GM03348 (cell line): ENCODE data around the gene NAPA.
A peak's percentile ranks its signal among the peaks of the same experiment; 100 is the strongest.
"Not testable (repeated sequence)": the region's sequence is repeated elsewhere in the genome, so short reads cannot be mapped to it uniquely, and the experiment has no call there.

ENCODE experiments used
- DNase-seq: peaks from one replicate; pipeline ENCODE4 v3.0.0; 2012; ENCODE audit warnings: low spot score

Gene NAPA

DNA sequence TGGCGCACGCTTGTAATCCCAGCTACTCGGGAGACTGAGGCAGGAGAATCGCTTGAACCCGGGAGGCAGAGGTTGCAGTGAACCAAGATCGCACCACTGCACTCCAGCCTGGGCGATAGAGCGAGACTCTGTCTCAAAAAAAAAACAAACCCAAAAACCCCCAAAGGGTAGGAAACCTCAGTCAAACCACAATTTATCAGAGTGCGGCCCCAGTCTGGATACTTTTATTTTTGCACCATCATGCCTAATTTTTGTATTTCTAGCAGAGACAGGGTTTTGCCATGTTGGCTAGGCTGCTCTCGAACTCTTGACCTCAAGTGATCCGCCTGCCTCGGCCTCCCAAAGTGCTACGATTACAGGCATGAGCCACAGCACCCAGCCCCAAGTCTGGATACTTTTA is 28.6 kb downstream of the NAPA start:
- not testable (repeated sequence) for DNase-seq

DNA sequence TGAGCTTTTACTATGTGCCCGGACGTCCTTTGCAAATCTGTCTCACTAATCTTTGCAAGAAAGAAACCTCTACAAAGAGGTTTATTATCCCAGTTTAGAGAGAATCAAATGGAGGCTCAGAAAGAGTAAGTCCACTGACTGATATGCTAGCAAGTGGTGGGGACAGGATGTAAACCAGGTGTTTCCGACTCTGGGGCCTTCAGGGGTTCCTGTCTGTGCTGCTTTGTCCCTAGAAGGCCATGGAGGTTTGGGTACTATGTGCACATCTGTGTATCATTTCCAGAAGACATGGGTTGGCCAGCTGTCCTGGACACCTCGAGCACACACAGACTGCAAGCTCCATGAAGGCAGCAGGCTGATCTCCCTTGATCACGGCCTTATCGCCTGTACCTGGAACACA is 29.7 kb downstream of the NAPA start:
- DNase-seq, result no peak

DNA sequence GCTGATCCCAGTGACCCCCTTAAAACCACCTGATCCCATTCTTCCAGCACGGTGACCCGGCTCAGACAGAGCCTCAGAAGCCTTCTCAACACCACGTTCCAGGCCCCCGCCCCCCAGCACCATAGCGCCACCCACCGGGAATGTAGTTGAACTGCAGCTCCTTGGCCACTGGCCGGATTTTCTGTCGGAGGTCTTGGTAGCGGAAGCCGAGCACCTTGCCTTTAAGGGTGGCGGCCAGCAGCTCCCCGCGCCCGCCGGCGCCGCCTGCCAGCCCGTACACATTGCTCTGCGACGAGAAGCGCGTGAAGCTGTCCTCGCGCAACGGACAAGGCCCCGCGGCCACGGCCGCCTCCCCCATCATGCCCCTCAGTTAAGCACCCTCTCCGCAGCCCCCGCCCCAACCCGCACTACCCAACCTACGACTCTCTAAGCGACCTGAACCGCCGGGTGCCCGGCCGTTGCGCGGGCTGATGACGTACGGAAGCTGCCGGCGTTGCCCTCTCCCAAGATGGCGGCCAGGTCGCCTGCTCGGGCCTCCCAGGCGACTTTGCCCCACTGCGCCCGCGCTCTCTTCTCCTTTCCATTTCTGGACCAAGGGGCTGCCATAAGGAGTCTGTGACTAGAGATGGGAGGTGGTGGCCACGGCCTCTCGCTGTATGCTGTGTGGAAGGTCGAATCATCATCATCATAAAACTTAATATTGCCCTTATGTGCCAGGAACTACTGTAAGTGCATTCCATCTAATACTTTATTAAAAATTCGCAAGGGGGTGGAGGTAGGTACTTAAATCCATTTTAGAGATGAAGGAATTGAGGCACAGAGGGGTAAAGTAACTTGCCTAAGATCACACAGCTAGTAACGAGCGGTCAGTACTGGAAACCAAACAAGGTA is 30.8 kb downstream of the NAPA start, which contains the start of gene KPTN:
Gene KPTN, minus strand, starts transcription at position 420 of the 891 bp plus-strand sequence. Its CDS starts 59 bp downstream, at position 361.
- peak; percentile 97 for DNase-seq

DNA sequence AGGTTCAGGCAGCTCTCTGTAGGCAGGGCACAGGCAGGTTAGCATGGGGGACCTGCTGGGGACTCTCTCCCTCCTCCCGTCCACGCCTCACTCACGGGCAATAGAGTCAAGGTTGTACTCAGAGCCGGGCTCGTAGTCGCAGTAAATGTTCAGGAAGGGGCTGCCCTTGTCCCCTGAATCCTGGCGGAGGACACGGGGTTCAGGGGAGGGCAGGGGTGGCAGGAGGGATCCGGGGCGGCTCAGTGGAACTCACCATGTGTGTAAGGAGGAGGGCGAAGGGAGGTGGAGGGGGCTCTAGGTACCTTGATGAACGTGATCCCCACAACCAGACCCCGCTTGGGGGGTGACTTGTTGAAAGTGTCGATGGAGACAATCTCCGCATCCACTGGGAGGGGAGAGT is 31.7 kb downstream of the NAPA start:
- DNase-seq, result no peak

DNA sequence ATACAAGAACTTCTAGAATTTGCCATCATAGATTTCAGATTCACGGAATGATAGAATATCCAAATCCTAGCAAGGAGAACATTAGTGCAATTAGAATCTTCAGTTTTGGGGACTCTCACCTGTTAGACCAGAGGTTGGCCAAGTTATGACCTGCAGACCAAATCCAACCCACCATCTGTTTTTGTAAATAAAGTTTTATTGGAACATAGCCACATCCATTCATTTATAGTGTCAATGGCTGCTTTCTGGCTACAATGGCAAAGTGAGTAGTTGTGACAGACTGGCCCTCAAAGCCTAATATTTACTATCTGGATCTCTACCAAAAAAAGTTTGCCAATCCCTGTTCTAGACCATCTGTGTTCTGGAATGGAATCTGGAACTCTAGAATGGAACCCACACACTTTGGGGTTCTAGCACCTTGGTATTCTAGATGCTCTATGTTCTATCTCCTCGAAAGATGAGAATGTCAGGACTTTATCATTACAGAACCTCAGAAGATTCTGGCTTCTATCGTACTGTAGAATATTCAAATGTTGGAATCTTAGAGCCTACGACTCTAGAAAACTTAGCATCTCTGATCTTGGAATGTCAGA is 33.3 kb downstream of the NAPA start:
- no peak for DNase-seq

DNA sequence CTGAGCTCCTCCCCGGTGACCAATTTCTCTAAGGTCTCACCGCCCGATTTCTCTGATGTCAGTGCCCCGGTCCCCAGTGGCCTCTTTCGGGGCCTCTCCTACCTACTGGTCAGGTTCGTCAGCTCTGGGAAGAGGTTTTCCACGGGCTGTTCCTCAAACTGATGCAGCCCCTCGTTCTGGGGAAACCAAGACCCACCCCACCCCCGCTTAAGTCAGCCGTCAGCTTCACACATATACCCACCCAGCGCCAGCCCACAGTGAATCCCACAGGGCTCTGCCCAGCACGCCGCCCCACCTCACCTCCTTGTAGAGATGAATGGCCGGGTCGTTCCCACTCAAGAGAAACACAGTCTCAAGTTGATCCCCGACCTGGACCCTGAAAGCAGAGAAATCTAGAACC is 34.2 kb downstream of the NAPA start:
- no peak for DNase-seq

DNA sequence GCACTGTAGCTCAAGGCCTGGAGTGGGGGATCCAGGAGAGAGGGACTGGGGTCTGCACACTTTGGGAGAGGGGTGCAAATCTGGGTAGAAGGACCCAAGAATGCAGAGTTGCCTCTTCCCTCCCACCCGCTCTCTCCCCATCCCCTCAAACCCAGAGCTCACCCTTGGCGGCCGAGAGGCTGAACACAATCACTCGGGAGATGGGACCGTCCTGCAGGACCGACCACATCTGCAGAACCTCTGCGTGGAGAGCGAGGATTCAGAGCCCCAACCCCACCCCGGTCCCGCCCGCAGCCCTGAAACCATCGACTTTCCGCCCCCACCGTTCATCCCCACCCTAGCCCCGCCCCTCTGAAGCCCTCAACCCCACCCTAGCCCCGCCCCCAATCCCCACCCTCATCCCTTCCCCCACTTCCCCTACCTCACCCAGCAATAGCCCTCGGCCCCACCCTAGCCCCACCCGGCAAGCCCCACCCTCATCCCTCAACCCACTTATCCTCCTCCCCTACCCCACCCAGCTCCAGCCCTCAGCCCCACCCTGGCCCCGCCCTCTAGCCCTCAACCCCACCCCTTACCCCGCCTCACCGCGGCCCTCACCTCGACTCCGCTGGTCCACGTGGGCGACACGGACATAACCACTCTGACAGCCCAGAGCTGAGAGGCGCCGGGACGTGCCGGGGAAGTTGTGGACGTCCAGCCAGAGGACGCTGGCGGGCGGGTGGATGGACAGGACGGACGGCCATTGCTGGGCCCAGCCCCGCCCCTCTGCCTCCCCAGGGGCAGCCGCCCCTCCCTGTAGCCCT is 35.0 kb downstream of the NAPA start:
- peak; percentile 58 for DNase-seq

DNA sequence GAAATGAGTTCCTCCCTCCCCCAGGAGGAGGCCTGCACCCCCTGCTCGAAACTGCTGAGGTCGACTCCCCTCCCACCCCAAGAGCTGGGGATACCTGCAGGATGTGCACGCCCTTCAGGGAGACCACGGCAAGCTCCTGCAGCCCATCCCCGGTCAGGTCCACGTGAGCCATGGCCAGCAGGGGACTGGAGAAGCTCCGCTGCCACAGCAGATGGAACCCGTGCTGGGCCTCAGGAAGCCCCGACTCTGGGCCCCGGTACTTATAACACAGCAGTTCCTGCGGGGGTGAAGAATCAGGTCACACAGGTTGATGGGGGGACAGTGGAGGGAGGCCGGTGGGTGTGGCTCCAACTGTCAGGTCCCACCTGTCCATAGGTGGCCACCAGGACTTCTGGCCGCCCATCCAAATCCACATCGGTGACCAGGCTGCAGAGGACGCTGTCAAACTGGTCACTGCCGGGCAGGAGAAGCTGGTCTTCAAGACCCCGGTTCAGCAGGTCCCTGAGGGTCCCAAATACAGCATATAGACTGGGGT is 38.4 kb downstream of the NAPA start:
- DNase-seq, result no peak

DNA sequence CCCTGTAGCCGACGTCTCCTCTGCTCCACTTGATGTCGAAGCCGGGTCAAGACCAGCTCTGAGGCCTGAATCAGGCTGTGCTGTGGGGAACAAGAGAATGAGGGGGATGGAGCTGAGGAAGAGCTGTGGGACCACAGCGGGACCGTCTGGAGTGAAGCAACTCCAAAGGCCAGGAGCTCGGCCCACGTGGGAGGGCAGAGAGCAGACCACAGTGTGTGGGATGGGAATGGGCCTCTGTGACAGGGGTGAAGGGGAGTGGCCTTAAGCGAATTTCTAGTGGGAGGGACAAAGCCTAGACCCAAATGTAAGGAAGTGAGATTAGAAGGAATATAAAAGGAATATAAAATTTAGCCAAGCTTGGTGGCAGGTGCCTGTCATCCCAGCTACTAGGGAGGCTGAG is 39.4 kb downstream of the NAPA start:
- DNase-seq, result no peak

DNA sequence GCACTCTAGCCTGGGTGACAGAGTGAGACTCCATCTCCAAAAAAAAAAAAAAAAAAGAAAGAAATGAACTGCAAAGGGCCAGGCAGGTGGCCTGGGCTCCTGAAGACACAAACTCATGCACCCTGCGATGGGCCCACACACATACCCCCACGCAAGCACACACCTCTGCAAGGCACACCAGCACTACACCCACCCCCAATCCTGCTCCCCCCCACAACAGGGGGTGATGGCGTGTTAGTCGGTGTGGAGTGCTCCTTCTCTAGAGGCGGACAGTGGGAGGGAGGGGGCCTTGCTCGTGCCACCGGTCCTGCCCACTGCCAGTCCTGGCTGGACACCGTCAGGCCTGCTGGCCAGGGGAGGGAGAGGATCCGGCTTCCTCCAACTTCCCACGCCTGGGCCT is 41.5 kb downstream of the NAPA start:
- DNase-seq, result no peak

DNA sequence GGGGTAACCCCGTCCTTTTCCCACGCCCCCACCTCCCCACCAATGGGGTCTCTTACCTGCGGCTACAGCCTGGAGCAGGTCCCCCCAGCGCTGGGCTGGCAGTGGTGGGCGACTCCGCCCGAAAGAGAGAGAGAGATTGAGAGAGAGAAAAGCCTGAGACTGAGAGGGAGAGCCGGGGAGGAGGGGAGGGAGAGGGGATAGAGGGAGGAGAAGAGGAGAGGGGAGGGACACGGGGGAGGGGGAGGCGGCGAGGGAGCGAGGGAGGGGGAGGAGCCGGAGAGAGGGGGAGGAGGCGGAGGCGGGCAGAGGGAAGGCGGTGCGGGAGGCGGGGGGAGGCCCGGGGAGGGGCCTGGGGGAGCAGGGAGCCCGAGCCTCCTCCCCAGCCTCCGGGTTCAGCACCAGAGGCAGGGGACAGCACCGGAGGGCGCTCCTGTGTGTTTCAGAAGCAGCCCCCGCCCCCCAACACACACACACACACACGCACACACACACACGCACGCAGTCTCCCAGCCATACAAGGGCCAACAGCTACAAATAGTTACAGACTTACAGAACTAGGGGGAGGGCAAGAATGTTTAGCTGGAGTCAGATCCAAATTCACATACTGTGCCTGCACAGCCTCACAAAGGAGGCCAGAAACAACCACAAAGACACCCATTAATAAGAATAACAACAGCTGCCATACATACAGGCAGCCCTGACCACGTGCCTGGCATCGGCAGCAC is 43.0 kb downstream of the NAPA start, which contains the start of gene SLC8A2:
Gene SLC8A2, minus strand, starts transcription at position 161 of the 725 bp plus-strand sequence. CDS start 5,490 bp downstream, outside the sequence.
- DNase-seq, result peak; percentile 82

DNA sequence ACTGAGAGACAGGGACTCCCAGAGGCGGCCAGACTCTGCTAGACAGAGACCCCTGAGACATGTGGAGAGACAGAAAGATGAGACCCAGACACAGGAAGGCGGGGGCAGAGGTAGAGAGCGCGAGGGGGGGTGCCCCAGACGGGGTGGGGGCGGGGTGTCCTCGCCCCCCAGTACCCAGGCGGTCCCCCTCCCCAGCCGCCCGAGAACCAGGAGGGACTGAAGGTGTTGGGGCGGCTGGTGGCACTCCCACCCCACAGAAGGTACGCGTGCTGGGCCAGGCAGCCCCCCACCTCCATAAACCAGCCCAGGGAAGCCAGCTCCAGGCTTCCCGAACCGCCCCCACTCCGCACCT is 43.5 kb downstream of the NAPA start:
- no peak for DNase-seq

DNA sequence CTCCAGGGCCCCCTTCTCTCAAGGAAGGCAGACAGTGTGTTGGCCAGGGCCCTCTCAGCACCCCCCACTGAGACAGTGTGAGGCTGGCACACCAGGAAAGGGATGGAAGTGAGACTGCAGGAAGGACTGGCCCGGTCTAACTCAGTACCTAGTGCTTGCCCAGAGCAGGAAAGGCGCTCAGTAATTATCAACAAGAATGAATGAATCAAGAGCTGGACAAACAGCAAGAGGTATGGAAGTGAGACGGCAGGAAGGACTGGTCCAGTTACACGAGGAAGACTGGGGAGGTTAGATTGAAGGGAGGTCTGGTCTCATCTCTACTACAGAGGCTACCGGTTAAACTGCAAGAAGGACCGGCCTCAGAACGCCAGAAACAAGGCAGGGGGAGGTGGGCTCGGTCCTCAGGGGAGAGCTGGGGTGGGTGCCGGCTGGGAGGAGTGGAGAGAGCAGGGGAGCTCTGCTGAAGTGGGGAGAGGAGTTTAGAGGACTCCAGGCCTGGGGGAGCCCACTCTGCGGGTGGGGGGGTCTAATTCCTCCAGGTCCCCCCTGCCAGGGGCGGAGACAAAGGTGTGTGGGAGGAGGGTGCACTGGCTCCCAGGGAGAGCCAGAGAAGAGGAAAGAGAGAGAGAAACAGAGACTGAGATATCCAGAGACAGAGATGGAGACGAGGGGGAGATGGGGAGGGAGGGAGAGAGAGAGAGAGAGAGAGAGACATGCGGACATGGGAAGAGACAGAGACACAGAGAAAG is 44.2 kb downstream of the NAPA start:
- no peak for DNase-seq

DNA sequence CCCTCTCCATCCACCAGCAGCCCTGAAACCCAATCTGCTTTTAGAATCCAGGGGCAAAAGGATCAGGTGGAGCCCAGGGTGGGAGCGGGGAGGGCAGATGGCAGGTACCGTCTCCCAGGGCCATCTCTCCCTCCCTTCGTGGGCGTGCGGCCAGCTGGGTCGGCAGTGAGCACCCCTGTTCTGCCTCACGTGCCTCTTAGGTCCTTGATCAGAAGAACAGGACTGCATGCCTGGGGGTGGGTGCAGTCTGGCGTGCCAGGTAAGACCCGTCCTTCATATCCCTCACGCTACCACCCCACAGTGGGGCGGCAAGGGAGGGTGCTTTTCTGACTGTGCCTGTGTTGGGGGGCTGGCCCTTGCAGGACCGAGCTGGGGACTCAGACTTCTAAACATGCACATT is 45.1 kb downstream of the NAPA start:
- no peak for DNase-seq

DNA sequence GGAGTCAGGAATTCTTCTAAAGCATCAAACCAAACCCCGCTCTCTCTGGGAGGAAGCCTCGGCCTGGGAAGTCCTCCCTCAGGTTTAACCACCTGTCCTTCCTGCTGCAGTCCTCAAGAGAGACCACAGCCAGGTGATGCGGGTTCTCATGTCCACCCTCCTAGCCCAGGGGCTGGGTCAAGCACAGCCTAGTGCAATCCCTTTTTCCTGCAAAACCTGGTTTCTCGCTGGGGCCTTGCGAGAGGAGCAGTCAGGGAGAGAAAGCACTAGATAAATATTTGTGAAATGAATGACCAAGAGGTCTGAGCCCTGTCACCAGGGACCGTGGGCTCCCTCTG is 45.5 kb downstream of the NAPA start:
- DNase-seq, result no peak

DNA sequence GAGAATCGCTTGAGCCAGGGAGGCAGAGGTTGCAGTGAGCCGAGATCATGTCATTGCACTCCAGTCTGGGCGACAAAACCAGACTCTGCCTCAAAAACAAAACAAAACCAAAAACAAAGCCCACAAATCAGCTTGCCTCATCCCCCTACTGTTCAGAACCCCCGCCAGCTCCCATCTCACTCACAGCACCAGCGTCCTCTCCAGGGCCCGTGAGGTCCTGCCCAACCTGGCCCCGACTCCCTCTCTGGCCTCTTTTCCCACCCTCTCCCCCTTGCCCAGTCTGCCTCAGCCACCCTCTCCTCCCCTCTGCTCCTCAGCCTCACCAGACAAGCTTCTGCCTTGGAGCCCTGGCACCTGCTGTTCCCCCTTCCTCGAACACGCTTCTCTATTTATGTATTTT is 46.9 kb downstream of the NAPA start:
- no peak for DNase-seq

DNA sequence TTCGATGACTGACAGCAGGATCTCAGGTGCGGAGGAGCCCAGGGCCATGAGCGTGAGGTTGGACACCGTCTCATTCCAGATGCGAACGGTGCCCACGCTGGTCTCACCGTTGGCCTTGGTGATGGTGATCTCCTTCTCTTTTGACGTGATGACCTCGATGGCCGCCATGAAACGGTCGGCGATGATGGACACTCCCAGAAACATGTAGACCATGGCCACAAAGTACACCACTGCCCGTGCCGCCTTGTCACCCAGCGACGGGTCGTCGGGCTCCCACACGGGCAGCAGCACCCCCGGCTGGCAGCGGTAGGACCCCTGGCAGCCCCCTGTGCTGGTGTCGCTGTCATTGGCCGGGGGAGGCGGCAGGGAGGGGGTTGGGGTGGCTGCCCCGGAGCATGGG is 48.9 kb downstream of the NAPA start:
- no peak for DNase-seq

DNA sequence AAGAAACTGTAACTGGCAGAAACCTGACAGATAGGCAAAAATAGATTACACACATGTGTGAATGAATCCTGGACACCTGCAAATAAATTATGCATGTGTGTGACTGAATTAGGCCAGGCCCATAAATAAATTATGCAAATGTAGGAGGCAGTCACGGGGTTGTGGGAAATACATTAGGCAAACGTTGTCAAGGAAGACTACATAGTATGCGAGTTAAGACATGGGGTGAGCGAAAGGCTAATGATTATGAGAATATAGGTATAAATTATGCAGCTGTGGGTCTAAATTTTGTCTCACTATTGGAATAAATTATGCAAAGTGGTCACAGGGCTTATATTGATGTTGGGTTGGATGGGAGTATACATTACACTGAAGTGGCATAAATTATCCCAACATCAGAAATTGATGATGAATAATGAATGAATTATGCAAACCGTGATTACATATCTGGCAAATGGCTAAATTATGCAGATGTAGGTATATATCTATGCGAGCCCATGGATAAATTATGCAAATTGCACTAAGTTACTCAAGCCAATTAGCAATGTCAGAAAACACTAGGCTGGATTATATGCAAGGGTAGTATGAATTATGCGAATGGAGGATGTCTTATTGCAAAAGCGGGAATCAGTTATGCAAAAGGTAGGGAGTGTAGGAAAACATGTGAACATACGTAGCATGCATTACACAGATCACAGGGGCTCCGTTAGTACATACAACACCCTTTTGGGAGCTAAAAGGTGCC is 50.0 kb downstream of the NAPA start:
- no peak for DNase-seq

DNA sequence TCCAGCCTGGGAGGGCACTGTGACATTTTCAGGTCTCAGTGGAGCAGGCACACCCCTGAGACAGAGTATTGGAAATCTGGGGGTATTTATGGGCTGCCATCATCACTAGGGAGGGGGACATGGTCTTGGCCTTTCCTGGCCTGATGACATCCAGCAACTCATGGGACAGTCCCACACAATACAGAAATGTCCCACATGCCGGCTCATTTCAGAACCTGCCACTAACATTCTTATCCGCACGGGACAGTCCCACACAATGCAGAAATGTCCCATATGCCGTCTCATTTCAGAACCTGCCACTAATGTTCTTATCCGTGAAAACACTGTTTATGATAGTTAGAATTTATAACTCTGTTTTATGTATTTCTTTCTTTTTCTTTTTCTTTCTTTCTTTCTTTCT is 53.0 kb downstream of the NAPA start:
- DNase-seq, result no peak

DNA sequence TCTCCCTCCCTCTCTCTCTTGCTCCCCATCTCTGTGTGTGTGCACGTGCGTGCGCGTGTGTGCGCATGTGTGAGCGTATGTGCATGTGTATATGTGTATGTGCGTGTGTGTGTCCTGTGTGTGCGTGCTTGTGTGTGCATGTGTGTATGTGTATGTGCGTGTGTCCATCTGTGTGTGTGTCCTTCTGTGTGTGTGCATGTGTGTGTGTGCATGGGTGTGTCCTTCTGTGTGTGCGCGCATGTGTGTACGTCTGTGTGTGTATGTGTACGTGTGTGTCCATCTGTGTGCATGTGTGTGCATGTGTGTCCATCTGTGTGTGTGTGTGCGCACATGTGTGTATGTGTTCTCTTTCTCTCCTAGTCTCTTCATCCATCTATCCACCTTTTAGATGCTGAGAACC is 55.4 kb downstream of the NAPA start:
- no peak for DNase-seq

DNA sequence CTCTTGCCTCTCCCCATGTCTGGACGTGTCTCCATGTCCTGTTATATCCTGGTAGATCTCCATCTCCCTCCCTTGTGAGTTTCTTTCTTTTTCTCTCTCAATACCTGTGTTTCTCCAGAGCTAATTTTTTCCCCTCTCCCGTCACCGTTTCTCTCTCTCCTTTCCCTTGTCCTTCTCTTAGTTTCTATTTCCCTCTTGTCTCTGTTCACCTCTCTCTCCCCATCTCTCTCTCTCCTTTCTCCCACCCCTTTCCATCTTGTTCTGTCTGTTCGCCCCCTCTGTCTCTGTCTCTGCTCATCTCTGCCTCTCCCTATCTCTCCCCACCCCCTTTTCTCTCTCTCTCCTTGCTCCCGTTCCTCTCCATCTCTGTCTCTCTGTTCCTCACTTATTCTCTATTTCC is 56.2 kb downstream of the NAPA start:
- no peak for DNase-seq
